K562 (cell line): Measurements from ENCODE around the gene SHE. TPM values are rescaled to one million over a fixed set of nuclear protein-coding genes. Genes with fewer than 3 reads are reported as not detected.

Source experiments
- ATAC-seq: fragments of 200-7000 bp; cut with Tn5 transposase; 3 replicates; pipeline ENCODE4 v1.9.1; 2020; ENCODE audit warnings: moderate library complexity
- BruUV-seq: library from RNA; stranded (reverse); fragments of 400-500 nt; replicated peaks from 2 replicates; lab custom pipeline; 2021; lab: Mats Ljungman, UMichigan
- CTCF ChIA-PET: fragments of 300-600 bp; formaldehyde crosslinking; extraction: SDS; loops from one replicate; lab custom pipeline; 2021; ENCODE audit warnings: low intra/inter-chr PET ratio; lab: Yijun Ruan, JAX
- POLR2A ChIA-PET: fragments of 300-600, 350-650 bp; sonication (Branson Sonifier 250); formaldehyde crosslinking; extraction: SDS; loops from one replicate; lab custom pipeline; 2021; ENCODE audit warnings: antibody characterized with exemption, inconsistent platforms; lab: Yijun Ruan, JAX
- DNase-seq, 4 experiments: peaks; one replicate each; pipeline versions ENCODE4 v3.0.0 to v3.0.0-alpha.2; 2011 to 2018; ENCODE audit warnings: low spot score in 3 of 4, mixed read lengths in 3 of 4; ENCODE audit errors: extremely low read depth in 1 of 4
- FAIRE-seq: peaks from 2 replicates; lab custom pipeline; 2011; peaks lifted over from hg19 to GRCh38; lab: Jason Lieb, UNC
- H2AFZ ChIP-seq: 2 replicates; pipeline ENCODE4 v1.6.0; 2011; ENCODE audit warnings: low read depth, low read length, control low read depth, inconsistent platforms
- H3K27ac ChIP-seq: fragments of 200-600 bp; 3 replicates; pipeline ENCODE4 v1.8.0; 2011; ENCODE audit warnings: low read depth, mild to moderate bottlenecking, control low read depth, inconsistent platforms, low read length, moderate library complexity, mixed read lengths; ENCODE audit errors: extremely low read depth
- H3K27me3 ChIP-seq, 2 experiments: fragments of 300-600 bp in 1 of 2; 2 replicates in 1 of 2; 3 replicates in 1 of 2; pipeline versions ENCODE4 v1.6.0 to v1.8.0; 2011; ENCODE audit warnings: inconsistent platforms in 2 of 2, low read length in 2 of 2, mild to moderate bottlenecking in 1 of 2, mixed read lengths in 1 of 2, moderate library complexity in 1 of 2; ENCODE audit not compliant: control insufficient read depth in 2 of 2, insufficient read depth in 2 of 2
- H3K36me3 ChIP-seq: fragments of 300-600 bp; 3 replicates; pipeline ENCODE4 v1.8.0; 2011; ENCODE audit warnings: mild to moderate bottlenecking, low read length, inconsistent platforms; ENCODE audit not compliant: control insufficient read depth, insufficient read depth
- H3K4me1 ChIP-seq, 2 experiments: fragments of 200-600 bp in 1 of 2; replicated peaks in 1 of 2; 2 replicates in 1 of 2; 3 replicates in 1 of 2; pipeline versions ENCODE4 v1.5.1 to v1.8.0; 2011; ENCODE audit warnings: inconsistent platforms in 2 of 2, low read length in 2 of 2, mild to moderate bottlenecking in 1 of 2, mixed read lengths in 1 of 2, moderate library complexity in 1 of 2; ENCODE audit not compliant: control insufficient read depth in 2 of 2, insufficient read depth in 2 of 2
- H3K4me2 ChIP-seq: 2 replicates; pipeline ENCODE4 v1.6.1; 2011; ENCODE audit warnings: low read length, control low read depth, inconsistent platforms, mixed read lengths; ENCODE audit not compliant: insufficient read depth
- H3K4me3 ChIP-seq: fragments of 200-600 bp; sonication (generic), shearing (Covaris generic); 2 replicates; pipeline ENCODE4 v1.5.1; 2016; ENCODE audit warnings: control low read depth, inconsistent platforms
- H3K79me2 ChIP-seq: fragments of 200-600 bp; 3 replicates; pipeline ENCODE4 v1.8.0; 2011; ENCODE audit warnings: low read length, inconsistent platforms; ENCODE audit not compliant: control insufficient read depth, insufficient read depth
- H3K9ac ChIP-seq, 2 experiments: 2 replicates each; pipeline versions ENCODE4 v1.6.0 to v1.6.1; 2011; ENCODE audit warnings: low read depth in 2 of 2, low read length in 2 of 2, control low read depth in 1 of 2, inconsistent platforms in 1 of 2, mild to moderate bottlenecking in 1 of 2, mixed read lengths in 1 of 2; ENCODE audit not compliant: insufficient read depth in 1 of 2
- H3K9me1 ChIP-seq: one replicate; pipeline ENCODE4 v1.6.0; 2011; ENCODE audit warnings: inconsistent platforms, mild to moderate bottlenecking, low read length, moderate library complexity; ENCODE audit not compliant: control insufficient read depth, insufficient read depth
- H3K9me3 ChIP-seq: replicated peaks from 2 replicates; pipeline ENCODE4 v1.5.1; 2011; ENCODE audit warnings: low read depth, low read length, inconsistent platforms; ENCODE audit not compliant: control insufficient read depth, insufficient read depth
- H4K20me1 ChIP-seq: replicated peaks from 2 replicates; pipeline ENCODE4 v1.6.1; 2011; ENCODE audit warnings: low read length, inconsistent platforms, mixed read lengths; ENCODE audit not compliant: control insufficient read depth, insufficient read depth
- DMBX1 ChIP-seq: fragments of 250-450 bp; sonication (Bioruptor Pico); IDR thresholded peaks from 2 replicates; pipeline ENCODE4 v1.8.0; 2022; ENCODE audit warnings: inconsistent platforms, mild to moderate bottlenecking, moderate library complexity, borderline replicate concordance
- GABPB2 ChIP-seq: fragments of 250-450 bp; sonication (Bioruptor Pico); conservative IDR thresholded peaks from 2 replicates; pipeline ENCODE4 v1.5.1; 2021; ENCODE audit warnings: mild to moderate bottlenecking
- KLF16 ChIP-seq: IDR thresholded peaks from 2 replicates; pipeline ENCODE4 v1.6.1; 2016; ENCODE audit warnings: antibody characterized with exemption
- MYBL2 ChIP-seq, 2 experiments: fragments of 450-650 bp in 1 of 2; sonication (generic) in 1 of 2; formaldehyde crosslinking in 1 of 2; IDR thresholded peaks; 2 replicates each; pipeline versions ENCODE4 v1.6.1 to v1.8.1; 2017 to 2022; ENCODE audit warnings: borderline replicate concordance in 1 of 2, inconsistent platforms in 1 of 2, low read depth in 1 of 2, mild to moderate bottlenecking in 1 of 2, missing genetic modification reagents in 1 of 2, moderate library complexity in 1 of 2
- STAG1 ChIP-seq: sonication (generic); formaldehyde crosslinking; IDR thresholded peaks from 2 replicates; pipeline ENCODE4 v1.5.0; 2020; ENCODE audit warnings: missing genetic modification reagents, borderline replicate concordance
- ZNF644 ChIP-seq: fragments of 200-800 bp; sonication (Bioruptor generic); IDR thresholded peaks from 2 replicates; pipeline ENCODE4 v1.6.1; 2016; ENCODE audit warnings: low read depth, missing genetic modification characterization, missing compliant biosample characterization
- ZNF699 ChIP-seq: fragments of 250-450 bp; sonication (Bioruptor Pico); IDR thresholded peaks from 2 replicates; pipeline ENCODE4 v1.8.0; 2021; ENCODE audit warnings: mild to moderate bottlenecking, moderate library complexity; ENCODE audit not compliant: insufficient replicate concordance
- ZNF707 ChIP-seq: fragments of 250-450 bp; sonication (Bioruptor Pico); conservative IDR thresholded peaks from 2 replicates; pipeline ENCODE4 v1.8.0; 2022; ENCODE audit warnings: inconsistent platforms, mild to moderate bottlenecking, moderate library complexity
- ZNF766 ChIP-seq: fragments of 200-800 bp; sonication (Bioruptor generic); conservative IDR thresholded peaks from 2 replicates; pipeline ENCODE4 v1.6.1; 2016; ENCODE audit warnings: missing genetic modification characterization, missing compliant biosample characterization
- WGBS: fragments of 100-300 bp; shearing (Covaris generic); methylation state at CpG from one replicate; pipeline ENCODE4 v1.1.6; 2016; ENCODE audit warnings: low coverage, mixed read lengths; ENCODE audit not compliant: insufficient coverage; ENCODE audit errors: missing lambda C conversion rate; 5-methylcytosine and 5-hydroxymethylcytosine counted together
- in situ Hi-C: fragments of 300-500 bp; cut with MboI; formaldehyde crosslinking; loops from 4 replicates; pipeline ENCODE4 v1.15.0; 2018; ENCODE audit warnings: inconsistent platforms, mixed read lengths
- intact Hi-C: fragments of 100-400 bp; cut with micrococcal nuclease; formaldehyde crosslinking; loops from 2 replicates; pipeline ENCODE4 v1.14.2; 2022
- polyA plus RNA-seq, 8 experiments: library from polyadenylated mRNA; depleted of rRNA in 4 of 8; stranded (reverse) in 5 of 8; unstranded in 3 of 8; fragments of >200 nt; fragmentation: Nextera tagmentation in 2 of 8; fragmentation: Illumina TruSeq in 1 of 8; extraction: Ambion mirVana in 2 of 8; extraction: Trizol in 1 of 8; gene quantifications; 2 replicates each; pipeline versions ENCODE4 v1.2.1 to v1.2.3, GENCODE V29; 2011 to 2014; ENCODE audit warnings: inconsistent platforms in 1 of 8, missing spikeins in 1 of 8
- total RNA-seq, 7 experiments: library from RNA; depleted of rRNA in 6 of 7; stranded (reverse); fragments of >200 nt in 6 of 7; fragmentation: Illumina TruSeq in 2 of 7; extraction: Trizol in 2 of 7; gene quantifications; 2 replicates each; pipeline versions ENCODE4 v1.2.1 to v1.2.3, GENCODE V29; 2011 to 2021; ENCODE audit warnings: low replicate concordance in 1 of 7

Gene SHE
- total and polyA plus RNA-seq, 9 of the 15 experiments (the other 6 are each of a cell fraction or from before 2014, with no cell fraction given) = 0.01 to 0.05 TPM; not detected in 7

DNA sequence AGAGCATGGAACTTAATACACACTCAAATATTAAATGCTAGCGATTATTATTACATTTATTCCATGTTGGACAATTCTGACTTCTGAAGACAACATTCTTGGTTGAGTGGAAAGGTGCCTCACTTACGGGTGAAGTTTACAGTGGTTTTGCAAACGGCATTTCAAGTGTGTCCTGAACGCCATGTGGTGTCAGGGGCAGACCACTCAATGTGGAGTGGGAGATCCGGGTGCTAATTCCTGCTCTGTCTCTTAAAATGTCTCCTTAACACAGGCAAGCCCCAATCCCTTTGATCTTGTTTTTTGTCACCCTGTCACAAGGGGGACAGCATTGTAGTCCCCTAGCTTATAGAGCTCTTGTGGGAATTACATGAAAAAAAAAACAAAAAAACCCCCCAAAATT, 5.8 kb downstream of the SHE start:
- H3K4me2 ChIP-seq = no peak overlapping the region
- no peak overlapping the region for H3K27ac ChIP-seq
- no peak overlapping the region for H2AFZ ChIP-seq
- no peak for ATAC-seq
- intact Hi-C loops (no loop called here), in situ Hi-C loops (no loop called here)
- no peaks in the 10 kb centered on the region for H3K36me3 ChIP-seq
- peaks cover 11 to 14% of the 10 kb centered on the region in 2 experiments for H3K27me3 ChIP-seq
- peaks cover 6 to 18% of the 10 kb centered on the region in 2 experiments for H3K4me1 ChIP-seq
- POLR2A ChIA-PET = interaction anchor here (0.6 to 1.8 kb wide), 5 partner anchors 10 to 275 kb away, joined by 3 to 4 read pairs (median 3); no protein-coding TSS in a partner anchor
- no peaks in the 10 kb centered on the region for H4K20me1 ChIP-seq
- no peaks in the 10 kb centered on the region for H3K9me1 ChIP-seq
- BruUV-seq = no TSS peak
- TF ChIP-seq KLF16 (no peak), STAG1 (CRISPR knock-in tag) (no peak), MYBL2 (IDR thresholded peaks at IDR 0.05; ENCODE audit: low read depth) (no peak), MYBL2 (CRISPR knock-in tag; IDR thresholded peaks at IDR 0.05; ENCODE audit: borderline replicate concordance) (no peak), ZNF644 (tag) (no peak), ZNF699 (CRISPR knock-in tag) (no peak), DMBX1 (CRISPR knock-in tag) (no peak), GABPB2 (no peak), ZNF766 (no peak), ZNF707 (CRISPR knock-in tag) (no peak)
- CTCF ChIA-PET = interaction anchor here (0.6 kb wide), 1 partner anchor 1141 kb away, joined by 3 read pairs; no protein-coding TSS in a partner anchor
- no peaks in the 10 kb centered on the region for H3K79me2 ChIP-seq
- FAIRE-seq = no peak
- no peak for DNase-seq
- no peak overlapping the region for H3K9ac ChIP-seq
- H3K4me3 ChIP-seq = no peak overlapping the region
- no peaks in the 10 kb centered on the region for H3K9me3 ChIP-seq
- WGBS = 47% methylated on average over 5 of the region's 5 CpGs
